Endothelial cell of umbilical vein (primary cell): ENCODE data around the gene ANTXRL. TPM values are rescaled to one million over a fixed set of nuclear protein-coding genes. Genes with fewer than 3 reads are reported as not detected.

Experiments used
- BruUV-seq: library from RNA; stranded (reverse); fragments of 400-500 nt; replicated peaks from 2 replicates; lab custom pipeline; 2021; lab: Mats Ljungman, UMichigan
- CTCF ChIA-PET: fragments of 300-600, 350-600 bp; sonication (Branson Sonifier 250); formaldehyde crosslinking; loops from one replicate; lab custom pipeline; 2021; ENCODE audit warnings: antibody characterized with exemption, inconsistent platforms; lab: Charles Lee
- POLR2A ChIA-PET: fragments of 300-600, 350-600 bp; sonication (Branson Sonifier 250); formaldehyde crosslinking; loops from one replicate; lab custom pipeline; 2021; ENCODE audit warnings: antibody characterized with exemption, inconsistent platforms; lab: Charles Lee
- DNase-seq: peaks from one replicate; pipeline ENCODE4 v3.0.0-alpha.2; 2011; ENCODE audit warnings: low read depth, low spot score
- FAIRE-seq: peaks from 2 replicates; lab custom pipeline; 2011; peaks lifted over from hg19 to GRCh38; lab: Jason Lieb, UNC
- H2AFZ ChIP-seq: 2 replicates; pipeline ENCODE4 v1.6.0; 2012; ENCODE audit warnings: low read depth, low read length, control low read depth, inconsistent platforms
- H3K27ac ChIP-seq: 2 replicates; pipeline ENCODE4 v1.5.1; 2011; ENCODE audit warnings: low read depth, mild to moderate bottlenecking, control low read depth, low read length, moderate library complexity; ENCODE audit not compliant: insufficient read depth
- H3K27me3 ChIP-seq, 2 experiments: 2 replicates each; pipeline versions ENCODE4 v1.6.0 to v1.6.1; 2011; ENCODE audit warnings: low read length in 2 of 2, mixed read lengths in 1 of 2; ENCODE audit not compliant: control insufficient read depth in 2 of 2, insufficient read depth in 2 of 2
- H3K36me3 ChIP-seq, 2 experiments: 2 replicates in 1 of 2; 3 replicates in 1 of 2; pipeline ENCODE4 v1.5.1; 2011; ENCODE audit warnings: low read length in 2 of 2, mild to moderate bottlenecking in 1 of 2, moderate library complexity in 1 of 2; ENCODE audit not compliant: control insufficient read depth in 2 of 2, insufficient read depth in 2 of 2; ENCODE audit errors: extremely low read depth in 1 of 2
- H3K4me1 ChIP-seq: 3 replicates; pipeline ENCODE4 v1.5.1; 2011; ENCODE audit warnings: mild to moderate bottlenecking, low read length; ENCODE audit not compliant: control insufficient read depth, insufficient read depth; ENCODE audit errors: extremely low read depth
- H3K4me2 ChIP-seq: 2 replicates; pipeline ENCODE4 v1.6.1; 2011; ENCODE audit warnings: low read length, control low read depth, mixed read lengths; ENCODE audit not compliant: insufficient read depth
- H3K4me3 ChIP-seq, 3 experiments: fragments of 200-600 bp in 1 of 3; sonication (generic), shearing (Covaris generic) in 1 of 3; replicated peaks in 1 of 3; 2 replicates each; pipeline ENCODE4 v1.5.1; 2011 to 2016; ENCODE audit warnings: control low read depth in 3 of 3, low read length in 3 of 3, mild to moderate bottlenecking in 2 of 3, inconsistent platforms in 1 of 3, low read depth in 1 of 3, moderate library complexity in 1 of 3; ENCODE audit not compliant: insufficient read depth in 1 of 3
- H3K79me2 ChIP-seq: 2 replicates; pipeline ENCODE4 v1.6.0; 2012; ENCODE audit warnings: low read length, inconsistent platforms; ENCODE audit not compliant: control insufficient read depth, insufficient read depth
- H3K9ac ChIP-seq: replicated peaks from 2 replicates; pipeline ENCODE3; 2011; ENCODE audit warnings: low read length, control low read depth; ENCODE audit not compliant: insufficient read depth; ENCODE audit errors: extremely low read depth
- H3K9me1 ChIP-seq: replicated peaks from 3 replicates; pipeline ENCODE4 v1.6.0; 2011; ENCODE audit warnings: mild to moderate bottlenecking, low read length; ENCODE audit not compliant: control insufficient read depth, insufficient read depth; ENCODE audit errors: extremely low read depth
- H3K9me3 ChIP-seq: replicated peaks from 2 replicates; pipeline ENCODE4 v1.5.1; 2012; ENCODE audit warnings: low read length, inconsistent platforms; ENCODE audit not compliant: control insufficient read depth, insufficient read depth
- H4K20me1 ChIP-seq: replicated peaks from 2 replicates; pipeline ENCODE3; 2011; ENCODE audit warnings: mild to moderate bottlenecking, low read length; ENCODE audit not compliant: control insufficient read depth, insufficient read depth; ENCODE audit errors: extremely low read depth
- CTCF ChIP-seq, 2 donors: IDR thresholded peaks; 1 replicate in 1 of 2; 2 replicates in 1 of 2; pipeline ENCODE4 v1.5.1; 2011; ENCODE audit warnings: low read length in 2 of 2, mild to moderate bottlenecking in 2 of 2, moderate library complexity in 2 of 2, control low read depth in 1 of 2, inconsistent platforms in 1 of 2, low read depth in 1 of 2; ENCODE audit not compliant: insufficient read depth in 1 of 2; ENCODE audit errors: extremely low read depth in 1 of 2
- EZH2 ChIP-seq: IDR thresholded peaks from 2 replicates; pipeline ENCODE4 v1.6.1; 2012; ENCODE audit warnings: borderline replicate concordance, low read depth, mild to moderate bottlenecking, moderate library complexity, low read length, inconsistent platforms; ENCODE audit not compliant: severe bottlenecking
- FOS ChIP-seq: IDR thresholded peaks from 2 replicates; pipeline ENCODE4 v1.6.1; 2011; ENCODE audit warnings: mild to moderate bottlenecking, low read length, moderate library complexity, borderline replicate concordance; ENCODE audit not compliant: insufficient read depth
- GATA2 ChIP-seq: IDR thresholded peaks from 2 replicates; pipeline ENCODE4 v1.7.0; 2011; ENCODE audit warnings: low read depth, mild to moderate bottlenecking, moderate library complexity, mixed read lengths, low read length; ENCODE audit not compliant: insufficient read length, insufficient read depth
- MAX ChIP-seq: IDR thresholded peaks from 2 replicates; pipeline ENCODE4 v1.6.1; 2011; ENCODE audit not compliant: insufficient read depth, insufficient read length
- POLR2A ChIP-seq: IDR thresholded peaks from 2 replicates; pipeline ENCODE4 v1.6.1; 2012; ENCODE audit warnings: low read depth, mild to moderate bottlenecking, control low read depth, low read length
- POLR2AphosphoS5 ChIP-seq: IDR thresholded peaks from 2 replicates; pipeline ENCODE4 v1.6.1; 2012; ENCODE audit warnings: low read depth, mild to moderate bottlenecking, control low read depth, low read length, moderate library complexity; ENCODE audit not compliant: insufficient read depth
- dilution Hi-C: fragments of 300-500 bp; cut with MboI; formaldehyde crosslinking; loops from one replicate; pipeline ENCODE4 v1.15.0; 2019; ENCODE audit warnings: low sequenced_read_pairs; ENCODE audit not compliant: extremely low pct_ligation_motif_present
- intact Hi-C: fragments of 100-400 bp; cut with micrococcal nuclease; formaldehyde crosslinking; loops from one replicate; pipeline ENCODE4 v1.10.0; 2022
- polyA plus RNA-seq, 4 experiments: library from polyadenylated mRNA; depleted of rRNA in 3 of 4; stranded (reverse) in 3 of 4; unstranded in 1 of 4; fragments of >200 nt; gene quantifications; 2 replicates each; pipeline versions ENCODE4 v1.2.1 to v1.2.3, GENCODE V29; 2011 to 2012; ENCODE audit warnings: missing spikeins in 1 of 4
- total RNA-seq: library from RNA; stranded (reverse); gene quantifications from 2 replicates; pipeline ENCODE4 v1.2.3, GENCODE V29; 2021

Gene ANTXRL
- total and polyA plus RNA-seq, 2 donors (not counting 3 experiments of a cell fraction or from before 2014, with no cell fraction given) = not detected

GRCh38 chr10:46305079-46305818, 18.5 kb downstream of the ANTXRL start:
- intact Hi-C loops = no loop called here
- FAIRE-seq = no peak
- no TSS peak for BruUV-seq

More at GRCh38 chr10:46305079-46305818, 18.5 kb downstream of the ANTXRL start:
- H3K4me1 ChIP-seq = no peaks in the 10 kb centered on the region
- no peaks in the 10 kb centered on the region for H3K36me3 ChIP-seq
- H3K4me3 ChIP-seq = no peak overlapping the region
- no peak overlapping the region for H3K27ac ChIP-seq
- dilution Hi-C loops = no loop called here
- no peaks in the 10 kb centered on the region for H3K27me3 ChIP-seq
- no peak overlapping the region for H2AFZ ChIP-seq
- no peak overlapping the region for H3K9ac ChIP-seq
- no peak for DNase-seq
- no peaks in the 10 kb centered on the region for H4K20me1 ChIP-seq
- TF ChIP-seq FOS = no peak
- no peak for TF ChIP-seq EZH2
- no peak for TF ChIP-seq POLR2A
- no peak for TF ChIP-seq POLR2AphosphoS5
- TF ChIP-seq GATA2 = no peak
- no peak for TF ChIP-seq MAX
- TF ChIP-seq CTCF (IDR thresholded peaks at IDR 0.05; ENCODE audit: extremely low read depth in 1 of 2, insufficient read depth in 1 of 2, low read depth in 1 of 2, low read length in 2 of 2) = no peak
- no peak overlapping the region for H3K4me2 ChIP-seq
- H3K9me3 ChIP-seq = no peaks in the 10 kb centered on the region
- no peaks in the 10 kb centered on the region for H3K9me1 ChIP-seq
- no peaks in the 10 kb centered on the region for H3K79me2 ChIP-seq
- POLR2A ChIA-PET = no interaction called here
- CTCF ChIA-PET = no interaction called here
